GM11168 (cell line): ENCODE data around the gene RHBDD2.
"Not testable (repeated sequence)": the region's sequence is repeated elsewhere in the genome, so short reads cannot be mapped to it uniquely, and the experiment has no call there.

ENCODE experiments used
- in situ Hi-C: fragments of 300-500 bp; cut with MboI; formaldehyde crosslinking; loops from one replicate; pipeline ENCODE4 v1.12.0; 2022; ENCODE audit warnings: low sequenced_read_pairs; ENCODE audit not compliant: unreplicated experiment

RHBDD2 gene

GRCh38 chr7:75864251-75864650 lies 14.6 kb upstream of the RHBDD2 start:
- in situ Hi-C loops, result not testable (repeated sequence)

GRCh38 chr7:75866114-75866488 lies 12.7 kb upstream of the RHBDD2 start:
- in situ Hi-C loops, result no loop called here

GRCh38 chr7:75866489-75867389 lies 12.1 kb upstream of the RHBDD2 start:
- in situ Hi-C loops, result no loop called here

DNA sequence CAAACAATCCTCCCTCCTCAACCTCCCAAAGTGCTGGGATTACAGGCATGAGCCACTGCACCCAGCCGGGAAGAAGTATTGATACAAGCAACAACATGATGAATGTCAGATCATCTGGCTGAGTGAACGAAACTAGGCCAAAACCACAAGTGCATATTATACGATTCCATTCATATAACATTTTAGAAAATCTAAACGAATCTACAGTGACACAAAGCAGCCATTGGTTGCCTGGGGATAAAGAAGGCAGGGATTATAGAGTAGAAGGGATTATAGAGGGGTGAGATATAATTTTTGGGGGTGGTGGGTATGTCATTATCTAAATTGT lies 11.5 kb upstream of the RHBDD2 start:
- in situ Hi-C loops, result no loop called here

DNA sequence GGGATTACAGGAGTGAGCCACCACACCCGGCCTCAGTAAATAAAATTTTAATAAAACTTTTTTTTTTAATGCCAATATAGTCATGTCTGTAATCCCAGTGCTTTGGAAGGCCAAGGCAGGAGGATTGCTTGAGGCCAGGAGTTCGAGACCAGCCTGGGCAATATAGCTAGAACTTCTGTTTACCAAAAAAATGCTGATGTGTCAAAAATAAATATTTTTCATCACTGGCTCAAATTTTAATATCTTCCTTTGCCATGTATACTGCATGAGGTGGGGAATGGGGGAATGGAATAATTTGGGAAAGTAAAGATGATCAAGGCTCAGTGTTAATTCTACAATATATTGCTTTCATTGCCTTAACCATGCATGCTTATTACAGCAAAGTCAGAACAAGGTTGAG lies 10.7 kb upstream of the RHBDD2 start:
- in situ Hi-C loops, result no loop called here

GRCh38 chr7:75869776-75870379 lies 9.0 kb upstream of the RHBDD2 start:
- in situ Hi-C loops, result loop anchor here (10.0 kb wide), 1 partner anchor 155 kb away; no protein-coding TSS in a partner anchor

- in situ Hi-C loops, result loop anchor here (10.0 kb wide), 1 partner anchor 154 kb away; no protein-coding TSS in a partner anchor
Observed at GRCh38 chr7:75870557-75871161, 8.2 kb upstream of the RHBDD2 start.

DNA sequence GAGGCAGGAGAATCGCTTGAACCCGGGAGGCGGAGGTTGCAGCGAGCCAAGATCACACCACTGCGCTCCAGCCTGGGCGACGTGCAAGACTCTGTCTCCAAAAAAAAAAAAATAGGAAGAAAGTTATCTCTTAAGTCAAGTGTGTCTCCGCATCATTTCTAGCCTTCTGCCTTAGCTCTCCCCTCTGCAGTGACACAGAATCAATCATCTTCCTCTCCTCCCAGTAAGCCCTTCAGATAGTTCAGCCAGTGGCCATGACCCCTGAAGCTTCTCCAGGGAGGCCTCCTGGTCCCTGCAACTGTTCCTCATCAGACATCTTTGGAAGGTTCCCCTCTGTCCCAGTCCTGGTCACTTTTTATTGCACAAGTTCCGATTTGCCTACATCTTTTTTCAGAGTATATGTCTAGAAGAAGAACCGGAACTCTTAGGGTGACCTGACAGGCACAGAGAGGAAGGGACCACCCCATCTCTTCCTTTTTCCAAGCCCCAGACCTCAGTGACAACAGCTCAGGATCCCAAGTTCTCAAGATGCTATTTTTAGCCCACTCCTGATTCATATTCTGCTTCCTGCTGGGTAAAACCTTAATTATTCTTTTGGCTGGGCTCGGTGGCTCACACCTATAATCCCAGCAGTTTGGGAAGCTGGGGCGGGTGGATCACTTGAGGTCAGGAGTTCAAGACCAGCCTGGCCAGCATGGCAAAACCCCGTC lies 6.6 kb upstream of the RHBDD2 start:
- in situ Hi-C loops, result loop anchor here (10.0 kb wide), 1 partner anchor 153 kb away; no protein-coding TSS in a partner anchor

- in situ Hi-C loops, result loop anchor here (10.0 kb wide), 1 partner anchor 151 kb away; no protein-coding TSS in a partner anchor
Observed at GRCh38 chr7:75874180-75874579, 4.7 kb upstream of the RHBDD2 start.

GRCh38 chr7:75875113-75876080 lies 3.4 kb upstream of the RHBDD2 start:
- in situ Hi-C loops, result loop anchor here (10.0 kb wide), 1 partner anchor 149 kb away; no protein-coding TSS in a partner anchor

GRCh38 chr7:75876126-75876881 lies 2.5 kb upstream of the RHBDD2 start:
- in situ Hi-C loops, result loop anchor here (10.0 kb wide), 1 partner anchor 148 kb away; no protein-coding TSS in a partner anchor

- in situ Hi-C loops, result loop anchor here (10.0 kb wide), 1 partner anchor 146 kb away; no protein-coding TSS in a partner anchor
Observed at GRCh38 chr7:75878312-75878768, 494 bp upstream of the RHBDD2 start.

- in situ Hi-C loops, result loop anchor here (10.0 kb wide), 1 partner anchor 145 kb away; no protein-coding TSS in a partner anchor
Observed at GRCh38 chr7:75879771-75880184, 944 bp downstream of the RHBDD2 start.

DNA sequence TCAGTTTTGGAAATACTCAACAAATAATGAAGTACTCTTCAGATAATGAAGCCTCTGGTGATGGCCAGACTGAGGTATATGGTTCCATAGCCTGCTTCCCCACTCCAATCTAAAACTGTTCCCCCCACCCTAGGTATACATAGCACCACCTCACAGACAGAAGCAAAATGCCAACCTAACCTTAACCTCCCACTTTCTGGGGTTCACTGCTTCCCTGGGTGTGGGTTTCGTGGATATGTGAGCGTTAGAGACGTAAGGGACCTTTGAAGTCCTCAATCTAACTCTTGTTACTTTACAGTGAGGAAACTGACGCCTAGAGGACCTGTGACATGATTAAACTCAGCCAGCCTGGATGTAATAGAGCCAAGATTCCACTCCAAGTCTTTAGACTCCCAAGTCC lies 1.4 kb downstream of the RHBDD2 start:
- in situ Hi-C loops, result no loop called here

DNA sequence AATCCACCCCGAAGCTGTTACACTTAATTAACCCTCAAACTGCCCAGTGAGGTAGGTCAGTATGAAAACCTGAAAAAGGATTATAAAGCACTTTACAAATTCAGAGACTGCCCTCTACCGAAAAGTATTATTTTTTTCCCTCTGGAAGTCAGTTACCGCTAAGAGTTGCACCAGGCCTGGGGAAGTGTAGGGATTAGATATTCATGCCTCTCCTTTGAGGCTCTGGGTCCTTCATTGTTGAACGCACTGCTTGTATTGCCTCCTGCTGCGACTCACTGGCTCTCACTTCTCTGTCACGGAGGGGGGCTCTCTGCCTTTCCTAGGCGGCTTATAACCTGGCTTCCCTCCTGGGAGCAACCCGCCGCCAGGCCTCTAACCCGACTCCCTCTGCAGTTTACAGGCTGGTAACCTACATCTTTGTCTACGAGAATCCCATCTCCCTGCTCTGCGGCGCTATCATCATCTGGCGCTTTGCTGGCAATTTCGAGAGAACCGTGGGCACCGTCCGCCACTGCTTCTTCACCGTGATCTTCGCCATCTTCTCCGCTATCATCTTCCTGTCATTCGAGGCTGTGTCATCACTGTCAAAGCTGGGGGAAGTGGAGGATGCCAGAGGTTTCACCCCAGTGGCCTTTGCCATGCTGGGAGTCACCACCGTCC lies 2.7 kb downstream of the RHBDD2 start:
- in situ Hi-C loops, result no loop called here

DNA sequence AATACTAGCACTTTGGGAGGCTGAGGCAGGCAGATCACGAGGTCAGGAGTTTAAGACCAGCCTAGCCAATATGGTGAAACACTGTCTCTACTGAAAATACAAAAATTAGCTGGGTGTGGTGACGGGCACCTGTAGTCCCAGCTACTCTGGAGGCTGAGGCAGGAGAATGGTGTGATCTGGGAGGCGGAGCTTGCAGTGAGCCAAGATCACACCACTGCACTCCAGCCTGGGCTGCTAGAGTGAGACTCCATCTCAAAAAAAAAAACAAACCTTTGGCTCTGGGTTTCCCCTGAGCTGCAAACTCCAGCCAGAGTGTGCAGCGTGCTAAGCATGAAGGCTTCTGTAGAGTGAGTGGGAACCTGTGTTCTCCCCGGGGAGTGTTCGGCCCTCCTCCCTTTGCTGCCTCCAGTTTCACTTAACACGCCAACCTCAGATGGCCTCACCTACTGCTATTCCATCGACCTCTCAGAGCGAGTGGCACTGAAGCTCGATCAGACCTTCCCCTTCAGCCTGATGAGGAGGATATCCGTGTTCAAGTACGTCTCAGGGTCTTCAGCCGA lies 4.5 kb downstream of the RHBDD2 start:
- in situ Hi-C loops, result not testable (repeated sequence)

DNA sequence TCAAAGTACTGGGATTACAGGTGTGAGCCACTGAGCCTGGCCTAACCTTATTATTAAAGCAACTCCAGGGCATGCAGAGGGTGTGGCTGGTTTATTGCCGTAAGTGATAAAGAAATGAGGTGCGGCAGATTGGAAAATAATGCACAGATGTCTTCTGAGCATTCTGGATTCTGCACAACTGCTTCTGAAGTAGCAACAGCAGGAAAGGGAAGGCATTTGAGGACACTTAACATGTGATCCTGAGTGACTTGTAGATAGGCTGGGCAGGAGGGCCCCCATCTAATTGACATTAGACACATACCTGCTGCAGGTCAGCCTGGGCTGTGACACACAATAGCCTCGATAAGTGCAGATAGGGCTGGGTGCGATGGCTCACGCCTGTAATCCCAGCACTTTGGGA lies 5.6 kb downstream of the RHBDD2 start:
- in situ Hi-C loops, result no loop called here
